K562 treated with DMSO at 1 percent for 24 hours (cell line): ENCODE data around the gene TEPSIN. TPM values are rescaled to one million over a fixed set of nuclear protein-coding genes. Genes with fewer than 3 reads are reported as not detected.

Experiments
- total RNA-seq: library from RNA; unstranded; fragments of 300-600 nt; gene quantifications from 2 replicates; pipeline ENCODE4 v1.2.3, GENCODE V29; 2022; ENCODE audit warnings: low read depth; ENCODE audit not compliant: insufficient read depth

The TEPSIN gene
- total RNA-seq = 25.8 and 27.1 TPM in 2 replicates

GRCh38 chr17:81238815-81239713 is at the start of gene TEPSIN, which contains the start of gene NDUFAF8:
Gene TEPSIN, minus strand, starts transcription at chr17:81239055. Its CDS starts 22 bp downstream, at chr17:81239033.
Gene NDUFAF8, plus strand, starts transcription at chr17:81239318. Its CDS starts 46 bp downstream, at chr17:81239364.

GRCh38 chr17:81222906-81223761 is 15.7 kb downstream of the TEPSIN start, which contains the start of gene CEP131:
Gene CEP131, minus strand, starts transcription at chr17:81222965. Its CDS starts 2,909 bp downstream, at chr17:81220056.

Other genes with a start within 250 kb of the TEPSIN start
- gene CHMP6, start 247.2 kb downstream of the TEPSIN start, total RNA-seq = 28.6 and 30.8 TPM in 2 replicates
- gene BAIAP2, start 203.9 kb downstream of the TEPSIN start, total RNA-seq = 105 and 110 TPM in 2 replicates
- gene PVALEF, start 73.5 kb downstream of the TEPSIN start, total RNA-seq = not detected in 2 replicates
- gene AATK, start 72.8 kb downstream of the TEPSIN start, total RNA-seq = 0.16 TPM in 1 of 2 replicates, not detected in the other
- 34.5 and 37.9 TPM in 2 replicates for gene CEP131, start 16.1 kb downstream of the TEPSIN start, total RNA-seq
- 66.8 and 71.4 TPM in 2 replicates for gene NDUFAF8, start 263 bp upstream of the TEPSIN start, total RNA-seq
- 106 and 116 TPM in 2 replicates for gene SLC38A10, start 56.3 kb upstream of the TEPSIN start, total RNA-seq
- gene BAHCC1, start 156.4 kb upstream of the TEPSIN start, total RNA-seq = 7.7 and 8.3 TPM in 2 replicates